GM12878 (cell line): ENCODE measurements around the gene NRSN1. TPM values are rescaled to one million over a fixed set of nuclear protein-coding genes. Genes with fewer than 3 reads are reported as not detected.

Experiments
- ATAC-seq: fragments of 200-7000 bp; cut with Tn5 transposase; 3 replicates; pipeline ENCODE4 v1.9.1; 2020; ENCODE audit warnings: mild to moderate bottlenecking, moderate library complexity
- BruUV-seq: library from RNA; stranded (reverse); fragments of 400-500 nt; replicated peaks from 2 replicates; lab custom pipeline; 2021; lab: Mats Ljungman, UMichigan
- CTCF ChIA-PET: fragments of 300-600 bp; sonication (Branson Sonifier 250); formaldehyde crosslinking; extraction: SDS; loops from one replicate; lab custom pipeline; 2021; ENCODE audit warnings: inconsistent platforms; lab: Yijun Ruan, JAX
- POLR2A ChIA-PET: fragments of 350-600 bp; formaldehyde crosslinking; extraction: SDS; loops from one replicate; lab custom pipeline; 2021; ENCODE audit warnings: inconsistent platforms; lab: Charles Lee
- RAD21 ChIA-PET: fragments of 300-600 bp; sonication (Branson Sonifier 250); formaldehyde crosslinking; loops from one replicate; lab custom pipeline; 2023; ENCODE audit warnings: antibody characterized with exemption; ENCODE audit not compliant: unreplicated experiment; lab: Charles Lee
- SMC1A ChIA-PET: fragments of 300-600 bp; sonication (Branson Sonifier 250); formaldehyde crosslinking; loops from one replicate; lab custom pipeline; 2023; ENCODE audit not compliant: unreplicated experiment, uncharacterized antibody; lab: Charles Lee
- DNase-seq: peaks from one replicate; pipeline ENCODE4 v3.0.0-alpha.2; 2011; ENCODE audit warnings: low read depth, low spot score
- FAIRE-seq: peaks from 3 replicates; lab custom pipeline; 2011; peaks lifted over from hg19 to GRCh38; lab: Jason Lieb, UNC
- H2AFZ ChIP-seq: 2 replicates; pipeline ENCODE4 v1.6.0; 2011; ENCODE audit warnings: low read depth, low read length, control low read depth; ENCODE audit not compliant: control insufficient read depth
- H3K27ac ChIP-seq: 2 replicates; pipeline ENCODE4 v1.5.1; 2011; ENCODE audit warnings: control low read depth; ENCODE audit not compliant: control insufficient read depth, insufficient read depth
- H3K27me3 ChIP-seq, 2 experiments: replicated peaks in 1 of 2; 2 replicates each; pipeline versions ENCODE4 v1.6.0 to v1.6.1; 2011; ENCODE audit warnings: low read length in 1 of 2; ENCODE audit not compliant: control insufficient read depth in 2 of 2, insufficient read depth in 2 of 2
- H3K36me3 ChIP-seq, 2 experiments: 2 replicates each; pipeline ENCODE4 v1.5.1; 2011; ENCODE audit warnings: low read length in 1 of 2; ENCODE audit not compliant: control insufficient read depth in 2 of 2, insufficient read depth in 2 of 2
- H3K4me1 ChIP-seq: 2 replicates; pipeline ENCODE4 v1.6.1; 2011; ENCODE audit warnings: mild to moderate bottlenecking, low read length, moderate library complexity, mixed read lengths; ENCODE audit not compliant: control insufficient read depth, insufficient read depth
- H3K4me2 ChIP-seq: 2 replicates; pipeline ENCODE4 v1.6.0; 2011; ENCODE audit warnings: control low read depth; ENCODE audit not compliant: control insufficient read depth, insufficient read depth
- H3K4me3 ChIP-seq: fragments of 200-600 bp; sonication (generic); 2 replicates; pipeline ENCODE4 v1.5.1; 2016
- H3K79me2 ChIP-seq: 2 replicates; pipeline ENCODE4 v1.6.0; 2011; ENCODE audit warnings: low read length; ENCODE audit not compliant: control insufficient read depth, insufficient read depth
- H3K9ac ChIP-seq: 2 replicates; pipeline ENCODE4 v1.8.0; 2011; ENCODE audit warnings: low read length, control low read depth, mixed read lengths; ENCODE audit not compliant: control insufficient read depth, insufficient read depth
- H3K9me3 ChIP-seq: replicated peaks from 3 replicates; pipeline ENCODE4 v1.5.1; 2011; ENCODE audit warnings: mild to moderate bottlenecking, low read length; ENCODE audit not compliant: control insufficient read depth, insufficient read depth
- H4K20me1 ChIP-seq: 2 replicates; pipeline ENCODE4 v1.6.0; 2011; ENCODE audit not compliant: control insufficient read depth, insufficient read depth
- ATF2 ChIP-seq: IDR thresholded peaks from 2 replicates; pipeline ENCODE4 v1.6.1; 2012; ENCODE audit warnings: low read length, inconsistent platforms
- ATF7 ChIP-seq: fragments of 450-650 bp; IDR thresholded peaks from 2 replicates; pipeline ENCODE4 v1.6.1; 2016; ENCODE audit warnings: low read depth, mild to moderate bottlenecking
- BHLHE40 ChIP-seq, 2 experiments: fragments of 450-650 bp in 1 of 2; IDR thresholded peaks; 2 replicates each; pipeline ENCODE4 v1.6.1; 2011 to 2017; ENCODE audit warnings: low read depth in 2 of 2, borderline replicate concordance in 1 of 2, improper control_type of control experiment in 1 of 2, low read length in 1 of 2, mild to moderate bottlenecking in 1 of 2
- BMI1 ChIP-seq: fragments of 450-650 bp; IDR thresholded peaks from 2 replicates; pipeline ENCODE4 v1.6.1; 2016; ENCODE audit warnings: mild to moderate bottlenecking, moderate library complexity, borderline replicate concordance
- CBFB ChIP-seq: IDR thresholded peaks from 2 replicates; pipeline ENCODE4 v1.6.1; 2016; ENCODE audit warnings: antibody characterized with exemption, low read depth
- CHD2 ChIP-seq: IDR thresholded peaks from 2 replicates; pipeline ENCODE4 v1.6.1; 2011; ENCODE audit warnings: low read depth, low read length, improper control_type of control experiment, borderline replicate concordance
- FOXM1 ChIP-seq: IDR thresholded peaks from 2 replicates; pipeline ENCODE4 v1.6.1; 2012; ENCODE audit warnings: low read depth, mild to moderate bottlenecking, inconsistent platforms, low read length, moderate library complexity
- HDGF ChIP-seq: fragments of 450-650 bp; IDR thresholded peaks from 2 replicates; pipeline ENCODE4 v1.6.1; 2016; ENCODE audit warnings: antibody characterized with exemption
- HSF1 ChIP-seq: fragments of 150-350 bp; IDR thresholded peaks from 2 replicates; pipeline ENCODE4 v1.6.1; 2014; ENCODE audit warnings: mild to moderate bottlenecking, low read depth, low read length
- NBN ChIP-seq: fragments of 450-650 bp; IDR thresholded peaks from 2 replicates; pipeline ENCODE4 v1.6.1; 2016
- PRDM15 ChIP-seq: fragments of 450-650 bp; formaldehyde crosslinking; IDR thresholded peaks from 2 replicates; pipeline ENCODE4 v1.4.0; 2020; ENCODE audit warnings: mild to moderate bottlenecking, moderate library complexity
- SIX5 ChIP-seq: IDR thresholded peaks from 2 replicates; pipeline ENCODE4 v1.6.1; 2011; ENCODE audit warnings: mild to moderate bottlenecking, low read depth, low read length, moderate library complexity; ENCODE audit not compliant: severe bottlenecking
- TCF7 ChIP-seq: IDR thresholded peaks from 2 replicates; pipeline ENCODE4 v1.6.1; 2014; ENCODE audit warnings: antibody characterized with exemption, borderline replicate concordance
- ZNF592 ChIP-seq: fragments of 450-650 bp; IDR thresholded peaks from 2 replicates; pipeline ENCODE4 v1.6.1; 2017; ENCODE audit warnings: mild to moderate bottlenecking, moderate library complexity
- ZSCAN29 ChIP-seq: fragments of 450-650 bp; IDR thresholded peaks from 2 replicates; pipeline ENCODE4 v1.6.1; 2017; ENCODE audit warnings: mild to moderate bottlenecking, moderate library complexity
- in situ Hi-C: fragments of 300-500 bp; cut with MboI; formaldehyde crosslinking; loops from 9 replicates; pipeline ENCODE4 v1.14.3; 2018; ENCODE audit warnings: mixed read lengths
- intact Hi-C: fragments of 100-400 bp; cut with micrococcal nuclease; formaldehyde crosslinking; loops from one replicate; pipeline ENCODE4 v1.14.2; 2022; ENCODE audit not compliant: unreplicated experiment
- polyA plus RNA-seq, 11 experiments: library from polyadenylated mRNA; depleted of rRNA in 4 of 11; unstranded in 6 of 11; stranded (reverse) in 5 of 11; fragments of >200 nt; fragmentation: Nextera tagmentation in 4 of 11; fragmentation: Illumina TruSeq in 1 of 11; extraction: Ambion mirVana in 4 of 11; extraction: Trizol in 1 of 11; gene quantifications; 1 replicate in 1 of 11; 2 replicates in 10 of 11; pipeline versions ENCODE4 v1.2.1 to v1.2.3, GENCODE V29; 2011 to 2016; ENCODE audit warnings: inconsistent platforms in 2 of 11, missing spikeins in 2 of 11, low read depth in 1 of 11
- total RNA-seq, 4 experiments: library from RNA; depleted of rRNA in 3 of 4; stranded (reverse); fragments of >200 nt in 3 of 4; fragmentation: Illumina TruSeq in 1 of 4; extraction: Trizol in 1 of 4; gene quantifications; 2 replicates each; pipeline versions ENCODE4 v1.2.1 to v1.2.3, GENCODE V29; 2013 to 2021

Gene NRSN1
- total and polyA plus RNA-seq, 10 of the 15 experiments (the other 5 are each of a cell fraction or from before 2014, with no cell fraction given), result not detected

- Histone ChIP-seq H3K36me3 (no peaks in the 10 kb centered on the region), H3K27ac (no peak overlapping the region), H3K9me3 (no peaks in the 10 kb centered on the region), H3K9ac (no peak overlapping the region), H3K27me3 (no peaks in the 10 kb centered on the region; a peak in 1 of 4 replicates), H3K4me2 (no peak overlapping the region), H3K4me1 (no peaks in the 10 kb centered on the region), H2AFZ (no peak overlapping the region), H3K79me2 (no peaks in the 10 kb centered on the region), H4K20me1 (no peaks in the 10 kb centered on the region), H3K4me3 (no peak overlapping the region)
- DNase-seq, result no peak
- no peak for FAIRE-seq
- in situ Hi-C loops, result no loop called here
- CTCF ChIA-PET, result no interaction called here
- no peak for ATAC-seq
- no TSS peak for BruUV-seq
- RAD21 ChIA-PET, result no interaction called here
- SMC1A ChIA-PET, result interaction anchor here (1.0 kb wide), 1 partner anchor 21 kb away, joined by 3 read pairs; no protein-coding TSS in a partner anchor
- POLR2A ChIA-PET, result interaction anchor here (0.6 kb wide), 1 partner anchor 1620 kb away, joined by 3 read pairs; no protein-coding TSS in a partner anchor
- intact Hi-C loops, result no loop called here
- TF ChIP-seq BHLHE40 (IDR thresholded peaks at IDR 0.05; ENCODE audit: borderline replicate concordance in 1 of 2, low read depth in 2 of 2, low read length in 1 of 2), result no peak
- no peak for TF ChIP-seq ATF7
- TF ChIP-seq PRDM15 (CRISPR knock-in tag), result no peak
- TF ChIP-seq ZSCAN29, result no peak
- TF ChIP-seq FOXM1, result no peak
- no peak for TF ChIP-seq SIX5
- no peak for TF ChIP-seq TCF7
- no peak for TF ChIP-seq HSF1
- no peak for TF ChIP-seq CHD2
- TF ChIP-seq ZNF592, result no peak
- TF ChIP-seq NBN, result no peak
- no peak for TF ChIP-seq ATF2
- no peak for TF ChIP-seq HDGF
- TF ChIP-seq BMI1, result no peak
- TF ChIP-seq CBFB, result no peak
Measured at GRCh38 chr6:24154121-24154520, 28.1 kb downstream of the NRSN1 start.
